PC-9 (cell line): Measurements from ENCODE around the gene INMT.

Experiments
- EZH2 ChIP-seq: fragments of 200-600 bp; sonication (generic); IDR thresholded peaks from 2 replicates; pipeline ENCODE4 v1.8.0; 2017; ENCODE audit warnings: antibody characterized with exemption, low read depth
- TF ChIP-seq, protein P1 (sequence below): fragments of 200-600 bp; sonication (generic); conservative IDR thresholded peaks from 2 replicates; pipeline ENCODE4 v1.6.1; 2017; ENCODE audit warnings: mixed run types, antibody characterized with exemption, mild to moderate bottlenecking, moderate library complexity

DNA sequence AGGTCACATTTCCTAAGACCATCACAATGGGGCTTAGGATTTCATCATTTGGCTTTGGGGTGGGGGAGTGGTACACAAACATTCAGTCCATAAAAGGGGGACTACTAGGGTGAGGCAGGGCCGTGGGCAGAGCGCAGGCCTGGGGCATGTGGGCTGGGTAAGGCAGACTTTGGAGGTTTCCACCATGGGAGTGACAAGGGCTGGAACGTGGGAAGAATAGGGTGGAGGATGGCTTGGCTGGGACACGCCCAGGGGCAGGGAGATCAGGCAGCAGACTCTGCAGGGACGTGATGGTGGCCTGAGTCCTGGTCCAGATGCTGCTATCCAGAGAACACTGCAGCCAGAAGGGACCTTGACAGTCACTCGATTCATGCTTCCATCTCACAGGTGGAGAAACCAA, 45.0 kb upstream of the INMT start:
- TF ChIP-seq, protein P1, sequence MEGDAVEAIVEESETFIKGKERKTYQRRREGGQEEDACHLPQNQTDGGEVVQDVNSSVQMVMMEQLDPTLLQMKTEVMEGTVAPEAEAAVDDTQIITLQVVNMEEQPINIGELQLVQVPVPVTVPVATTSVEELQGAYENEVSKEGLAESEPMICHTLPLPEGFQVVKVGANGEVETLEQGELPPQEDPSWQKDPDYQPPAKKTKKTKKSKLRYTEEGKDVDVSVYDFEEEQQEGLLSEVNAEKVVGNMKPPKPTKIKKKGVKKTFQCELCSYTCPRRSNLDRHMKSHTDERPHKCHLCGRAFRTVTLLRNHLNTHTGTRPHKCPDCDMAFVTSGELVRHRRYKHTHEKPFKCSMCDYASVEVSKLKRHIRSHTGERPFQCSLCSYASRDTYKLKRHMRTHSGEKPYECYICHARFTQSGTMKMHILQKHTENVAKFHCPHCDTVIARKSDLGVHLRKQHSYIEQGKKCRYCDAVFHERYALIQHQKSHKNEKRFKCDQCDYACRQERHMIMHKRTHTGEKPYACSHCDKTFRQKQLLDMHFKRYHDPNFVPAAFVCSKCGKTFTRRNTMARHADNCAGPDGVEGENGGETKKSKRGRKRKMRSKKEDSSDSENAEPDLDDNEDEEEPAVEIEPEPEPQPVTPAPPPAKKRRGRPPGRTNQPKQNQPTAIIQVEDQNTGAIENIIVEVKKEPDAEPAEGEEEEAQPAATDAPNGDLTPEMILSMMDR, result no peak
- no peak for TF ChIP-seq EZH2
